Adrenal gland (tissue), 5 donors: ENCODE results near the gene OR2T3.
"Not testable (repeated sequence)": the region's sequence is repeated elsewhere in the genome, so short reads cannot be mapped to it uniquely, and the experiment has no call there.

Experiments used
- CTCF ChIP-seq, 6 experiments: fragments of 450-650 bp in 4 of 6; fragments of 200-600 bp in 2 of 6; sonication (generic) in 1 of 6; IDR thresholded peaks; 1 replicate in 5 of 6; 2 replicates in 1 of 6; pipeline versions ENCODE4 v1.5.1 to v1.8.0; 2016 to 2021; ENCODE audit warnings: antibody characterized with exemption in 6 of 6, mild to moderate bottlenecking in 2 of 6, moderate library complexity in 1 of 6
- POLR2A ChIP-seq, 2 donors: fragments of 450-650 bp; IDR thresholded peaks; one replicate each; pipeline ENCODE4 v1.6.1; 2017; ENCODE audit warnings: antibody characterized with exemption in 2 of 2, mild to moderate bottlenecking in 2 of 2, moderate library complexity in 1 of 2
- donor health status: DM: no; HTN: no; CAD: no.

- TF ChIP-seq CTCF, POLR2A (IDR thresholded peaks at IDR 0.05): not testable (repeated sequence)
Observed at GRCh38 chr1:248507773-248508172, 34.6 kb downstream of the OR2T3 start, which contains the start of gene OR2G6.
